GM18909 (cell line): ENCODE data around the gene RPL27.
"Not testable (repeated sequence)": the region's sequence is repeated elsewhere in the genome, so short reads cannot be mapped to it uniquely, and the experiment has no call there.

Experiments
- ATAC-seq: cut with Tn5 transposase; IDR thresholded peaks from one replicate; pipeline ENCODE4 v1.9.1; 2021; ENCODE audit warnings: mild to moderate bottlenecking; ENCODE audit not compliant: unreplicated experiment, poor library complexity

Gene RPL27

DNA sequence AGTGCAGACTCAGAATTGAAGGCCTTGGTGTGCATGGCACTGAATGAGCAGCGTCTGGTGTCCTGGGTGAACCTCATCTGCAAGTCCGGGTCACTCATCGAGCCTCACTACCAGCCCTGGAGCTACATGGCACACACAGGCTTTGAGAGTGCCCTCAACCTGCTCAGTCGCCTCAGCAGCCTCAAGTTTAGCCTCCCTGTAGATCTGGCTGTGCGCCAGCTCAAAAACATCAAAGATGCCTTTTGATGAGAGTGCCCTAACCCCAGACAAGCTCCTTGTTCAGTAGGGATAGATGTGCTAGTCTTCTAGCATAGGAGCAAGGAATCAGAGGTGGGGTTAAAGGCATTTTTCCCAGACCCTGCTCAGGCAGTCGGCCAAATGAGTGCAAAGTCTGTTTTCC is 6.7 kb upstream of the RPL27 start:
- ATAC-seq = no peak

DNA sequence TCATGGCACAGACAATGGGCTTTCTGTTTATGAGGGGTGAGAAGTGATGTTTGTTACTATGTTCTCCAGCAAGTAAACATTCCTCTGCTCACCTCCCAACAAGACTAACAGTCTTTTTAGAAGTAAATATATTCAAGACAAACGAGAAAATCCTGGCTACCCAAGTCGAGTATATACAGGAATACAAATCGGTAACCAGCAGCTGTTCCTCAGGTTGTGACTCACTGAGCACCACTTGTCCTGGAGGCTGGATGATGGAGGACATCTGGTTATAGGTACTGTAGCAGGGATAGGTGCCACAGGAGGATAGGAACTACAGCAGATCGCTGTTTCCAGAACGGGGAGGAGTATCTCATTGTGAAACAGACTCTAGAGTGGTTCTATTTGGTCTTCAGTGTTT is 5.3 kb upstream of the RPL27 start:
- no peak for ATAC-seq

DNA sequence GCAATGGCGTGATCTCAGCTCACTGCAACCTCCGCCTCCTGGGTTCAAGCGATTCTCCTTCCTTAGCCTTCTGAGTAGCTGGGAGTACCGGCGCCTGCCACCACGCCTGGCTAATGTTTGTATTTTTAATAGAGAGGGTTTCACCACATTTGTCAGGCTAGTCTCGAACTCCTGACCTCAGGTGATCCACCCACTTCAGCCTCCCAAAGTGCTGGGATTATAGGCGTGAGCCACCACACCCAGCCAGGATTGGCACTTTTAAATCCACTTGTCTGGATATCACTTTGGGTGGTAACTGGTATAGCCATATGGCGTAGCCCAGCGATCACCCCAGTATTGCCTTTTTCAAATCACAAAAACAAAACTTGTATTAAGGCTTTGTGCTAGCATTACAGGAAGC is 4.3 kb upstream of the RPL27 start:
- ATAC-seq = not testable (repeated sequence)

DNA sequence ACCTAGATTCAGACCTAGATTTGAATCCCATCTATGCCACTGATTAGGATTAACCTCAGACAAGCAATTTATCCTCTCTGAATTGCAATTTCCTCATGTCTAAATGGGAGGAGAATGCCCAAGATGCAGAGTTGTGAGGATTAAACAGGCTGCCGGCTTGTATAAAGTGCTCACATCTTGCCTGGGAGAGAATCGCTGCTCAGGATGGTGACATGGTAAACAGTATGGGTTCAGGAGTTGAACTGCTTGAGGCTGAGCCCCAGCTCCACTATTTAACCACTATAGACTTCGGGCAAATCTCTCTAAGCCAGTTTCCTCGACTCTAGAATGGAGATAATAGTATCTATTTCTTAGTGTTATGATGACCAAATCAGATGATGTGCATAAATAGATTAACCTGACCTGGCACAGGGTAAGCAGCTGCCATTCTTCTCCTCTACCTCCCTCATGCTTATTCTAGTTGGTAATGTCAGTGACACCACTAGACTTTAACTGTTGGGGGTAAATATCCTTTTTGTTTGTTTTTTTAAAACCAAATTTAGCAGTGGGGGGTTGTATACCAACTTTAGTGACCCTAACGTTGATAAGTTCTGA is 732 bp upstream of the RPL27 start:
- ATAC-seq = no peak

DNA sequence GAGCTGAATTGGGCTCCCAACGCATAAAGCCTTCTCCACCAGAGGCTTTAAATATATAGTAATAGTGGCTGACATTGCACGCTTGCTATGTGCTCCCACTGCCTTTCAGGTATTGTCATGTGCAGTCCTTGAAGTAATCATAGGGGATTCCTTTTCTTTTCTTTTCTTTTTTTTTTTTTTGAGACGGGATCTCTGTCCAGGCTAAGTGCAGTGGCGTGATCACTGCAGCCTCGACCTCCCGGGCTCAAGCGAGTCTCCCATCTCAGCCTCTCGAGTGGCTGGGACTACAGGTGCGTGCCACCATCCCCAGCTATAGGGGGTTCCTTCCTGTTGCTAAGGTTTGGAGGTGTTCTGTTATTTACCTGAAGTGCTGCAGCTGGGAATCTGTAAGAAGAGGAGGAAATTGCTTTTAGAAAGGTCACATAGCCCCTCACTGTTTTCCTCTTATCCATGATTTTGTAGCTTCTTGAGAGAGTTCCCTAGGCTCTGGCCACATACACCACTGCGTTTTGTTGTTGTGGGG is 845 bp downstream of the RPL27 start:
- ATAC-seq = no peak

DNA sequence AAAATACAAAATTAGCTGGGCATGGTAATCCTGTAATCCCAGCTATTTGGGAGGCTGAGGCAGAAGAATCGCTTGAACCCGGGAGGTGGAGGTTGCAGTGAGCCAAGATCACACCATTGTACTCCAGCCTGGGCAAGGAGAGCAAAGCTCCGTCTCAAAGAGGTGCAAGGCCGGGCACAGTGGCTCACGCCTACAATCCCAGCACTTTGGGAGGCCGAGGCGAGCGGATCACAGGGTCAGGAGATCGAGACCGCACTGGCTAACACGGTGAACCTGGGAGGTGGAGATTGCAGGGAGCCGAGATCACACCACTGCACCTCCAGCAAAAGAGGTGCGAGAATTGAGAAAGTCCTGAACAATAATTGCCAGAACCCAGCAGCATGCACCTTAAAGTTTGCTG is 2.7 kb downstream of the RPL27 start:
- not testable (repeated sequence) for ATAC-seq

DNA sequence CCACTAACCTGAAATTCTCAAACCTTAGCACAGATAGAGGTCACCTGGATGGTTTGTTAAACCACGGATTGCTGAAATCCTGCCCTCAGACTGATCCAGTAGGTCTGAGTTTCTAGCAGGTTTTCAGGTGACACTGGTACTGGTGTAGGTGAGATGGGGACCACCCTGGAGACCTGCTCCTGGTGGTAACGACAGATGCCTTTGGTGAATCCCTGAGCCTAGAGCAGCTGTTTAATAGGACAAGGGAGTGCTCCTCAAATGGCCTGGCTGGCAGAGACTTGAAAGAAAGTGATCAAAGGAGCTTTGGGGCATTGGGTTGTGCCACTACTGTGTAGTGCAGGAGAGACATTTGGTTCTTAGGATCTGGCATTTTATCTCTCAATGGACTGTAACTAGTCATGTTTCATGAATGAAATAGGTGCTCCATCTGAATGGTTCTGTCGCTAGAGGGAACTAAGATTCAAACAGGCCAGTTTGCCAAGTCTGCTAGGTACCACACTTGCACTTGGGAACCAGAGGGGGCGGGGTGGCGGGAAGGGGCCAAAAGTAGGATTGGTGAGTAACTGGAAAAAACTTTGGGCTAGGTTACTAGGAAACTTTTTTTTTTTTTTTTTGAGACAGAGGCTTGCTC is 5.4 kb downstream of the RPL27 start:
- ATAC-seq = no peak

DNA sequence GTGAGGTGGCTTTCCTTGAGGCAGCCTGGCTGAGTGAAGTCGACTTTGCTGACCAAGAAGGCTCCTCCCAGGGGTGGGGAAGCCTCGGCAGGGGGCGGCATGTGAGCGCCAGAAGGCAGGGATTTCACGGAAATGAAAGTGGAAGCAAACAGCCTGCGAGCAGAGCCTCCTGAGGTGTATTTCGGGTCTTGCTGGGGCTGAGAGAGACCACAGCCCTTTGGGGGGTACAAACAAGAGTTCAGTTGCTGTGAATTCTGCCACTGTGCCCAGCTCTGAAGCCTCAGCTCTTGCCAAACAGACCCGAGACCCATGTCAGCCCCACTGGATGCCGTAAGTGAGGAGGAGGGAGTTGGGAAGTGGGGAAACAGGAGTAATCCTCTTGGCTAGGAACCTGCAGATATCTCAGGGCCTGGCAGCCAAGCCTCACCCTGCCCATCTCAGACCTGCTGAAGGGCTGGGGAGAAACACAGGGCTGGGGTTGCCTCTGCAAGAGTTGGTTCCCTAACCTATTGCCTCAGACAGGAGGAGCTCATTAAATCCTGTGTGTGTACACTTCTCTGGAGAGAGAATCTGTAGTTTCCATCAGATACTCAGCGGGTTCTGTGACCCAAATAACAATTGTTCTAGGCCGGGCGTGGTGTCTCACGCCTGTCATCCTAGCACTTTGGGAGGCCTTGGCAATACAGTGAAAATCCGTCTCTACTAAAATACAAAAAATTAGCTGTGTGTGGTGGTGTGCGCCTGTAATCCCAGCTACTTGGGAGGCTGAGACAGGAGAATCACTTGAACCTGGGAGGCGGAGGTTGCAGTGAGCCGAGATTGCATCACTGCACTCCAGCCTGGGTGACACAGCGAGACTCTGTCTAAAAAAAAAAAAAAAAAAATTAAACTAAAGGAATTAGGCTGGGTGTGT is 8.7 kb downstream of the RPL27 start, which contains the start of gene IFI35:
Gene IFI35, plus strand, starts transcription at position 146 of the 913 bp plus-strand sequence. Its CDS starts 164 bp downstream, at position 310.
- ATAC-seq = peak; percentile 81

DNA sequence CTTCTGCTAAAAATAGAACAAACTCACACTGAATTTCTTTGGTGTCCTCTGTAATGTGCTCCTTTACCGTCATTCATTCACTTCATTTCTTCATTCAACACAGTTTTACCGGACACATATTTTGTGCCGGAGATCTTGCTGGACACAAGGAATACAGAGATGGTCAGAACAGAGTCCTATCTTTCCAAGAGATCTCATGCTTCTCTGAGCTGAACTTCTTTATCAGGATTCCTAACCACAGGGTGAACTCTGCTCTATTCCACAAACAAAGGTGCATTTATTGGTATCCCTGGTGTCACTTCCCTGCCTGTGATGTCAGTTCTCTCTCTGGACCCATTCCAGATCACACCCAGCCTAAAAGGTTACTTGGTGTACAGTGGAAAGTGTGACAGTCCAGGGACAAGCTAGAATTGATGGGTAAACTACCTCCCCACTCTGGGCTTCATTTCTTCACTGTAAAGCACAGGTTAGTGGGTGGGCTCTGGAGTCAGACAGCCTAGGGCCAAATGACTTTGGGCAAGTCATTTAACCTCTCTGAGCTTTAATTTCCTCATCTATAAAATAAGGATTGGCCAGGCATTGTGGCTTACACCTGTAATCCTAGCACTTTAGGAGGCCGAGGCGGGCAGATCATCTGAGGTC is 12.6 kb downstream of the RPL27 start:
- ATAC-seq = no peak

DNA sequence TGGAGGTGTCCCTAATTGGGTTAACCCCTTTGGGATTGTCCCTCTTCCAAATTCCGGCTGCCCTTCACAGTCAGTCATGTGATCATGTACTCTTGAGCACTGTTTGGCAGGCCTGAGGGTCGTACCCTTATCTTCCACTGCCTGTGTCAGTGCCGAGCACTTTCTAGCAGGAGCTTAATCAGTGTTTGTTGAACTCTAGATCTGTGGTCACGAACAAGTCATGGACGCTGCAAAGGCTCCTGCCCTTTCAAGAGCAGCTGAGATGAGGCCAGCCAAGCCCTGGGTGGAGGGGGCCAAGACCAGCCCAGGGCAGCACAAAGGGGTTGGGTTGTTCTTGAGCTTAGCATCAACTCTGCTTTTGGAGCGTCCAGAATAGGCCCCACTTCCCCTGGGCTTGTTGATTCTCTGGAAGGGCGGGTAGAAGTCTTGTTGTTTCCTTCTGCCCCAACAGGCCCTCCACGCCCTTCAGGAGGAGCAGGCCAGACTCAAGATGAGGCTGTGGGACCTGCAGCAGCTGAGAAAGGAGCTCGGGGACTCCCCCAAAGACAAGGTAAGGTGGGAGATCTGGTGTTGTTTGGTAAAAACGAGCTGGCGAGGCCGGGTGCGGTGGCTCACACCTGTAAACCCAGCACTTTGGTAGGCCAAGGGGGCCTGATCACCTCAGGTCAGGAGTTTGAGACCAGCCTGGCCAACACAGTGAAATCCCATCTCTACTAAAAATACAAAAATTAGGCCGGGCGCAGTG is 13.7 kb downstream of the RPL27 start:
- ATAC-seq = no peak

DNA sequence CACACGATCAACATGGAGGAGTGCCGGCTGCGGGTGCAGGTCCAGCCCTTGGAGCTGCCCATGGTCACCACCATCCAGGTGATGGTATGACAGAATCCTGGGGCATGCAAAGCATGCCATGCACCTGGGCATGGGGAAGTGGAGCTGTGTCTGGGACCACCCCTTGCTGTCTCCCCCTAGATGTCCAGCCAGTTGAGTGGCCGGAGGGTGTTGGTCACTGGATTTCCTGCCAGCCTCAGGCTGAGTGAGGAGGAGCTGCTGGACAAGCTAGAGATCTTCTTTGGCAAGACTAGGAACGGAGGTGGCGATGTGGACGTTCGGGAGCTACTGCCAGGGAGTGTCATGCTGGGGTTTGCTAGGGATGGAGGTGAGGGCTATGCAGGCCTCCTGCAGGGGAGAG is 15.1 kb downstream of the RPL27 start:
- ATAC-seq = no peak

DNA sequence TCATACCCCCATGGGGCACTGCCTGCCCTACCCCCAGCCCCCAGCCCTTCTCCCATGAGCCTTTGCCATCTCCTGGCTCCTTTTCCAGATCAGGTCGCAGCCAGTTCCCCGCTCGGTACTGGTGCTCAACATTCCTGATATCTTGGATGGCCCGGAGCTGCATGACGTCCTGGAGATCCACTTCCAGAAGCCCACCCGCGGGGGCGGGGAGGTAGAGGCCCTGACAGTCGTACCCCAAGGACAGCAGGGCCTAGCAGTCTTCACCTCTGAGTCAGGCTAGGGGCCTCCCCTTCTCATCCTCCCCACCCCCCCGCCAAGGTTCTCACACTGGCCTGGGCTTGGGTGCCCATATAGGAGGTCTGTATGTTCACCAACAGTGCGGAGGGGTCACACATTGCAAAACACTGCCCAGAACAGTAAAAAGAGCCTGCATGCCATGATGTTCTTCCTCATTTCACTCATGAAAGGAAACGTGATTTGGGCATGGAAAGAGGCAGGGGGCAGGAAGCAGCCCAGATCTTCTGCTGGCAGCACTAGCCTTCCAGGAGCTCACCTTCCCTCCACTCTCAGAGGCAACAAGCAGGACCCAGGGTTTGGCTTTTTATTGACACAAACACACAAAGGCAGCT is 15.9 kb downstream of the RPL27 start:
- ATAC-seq = no peak

DNA sequence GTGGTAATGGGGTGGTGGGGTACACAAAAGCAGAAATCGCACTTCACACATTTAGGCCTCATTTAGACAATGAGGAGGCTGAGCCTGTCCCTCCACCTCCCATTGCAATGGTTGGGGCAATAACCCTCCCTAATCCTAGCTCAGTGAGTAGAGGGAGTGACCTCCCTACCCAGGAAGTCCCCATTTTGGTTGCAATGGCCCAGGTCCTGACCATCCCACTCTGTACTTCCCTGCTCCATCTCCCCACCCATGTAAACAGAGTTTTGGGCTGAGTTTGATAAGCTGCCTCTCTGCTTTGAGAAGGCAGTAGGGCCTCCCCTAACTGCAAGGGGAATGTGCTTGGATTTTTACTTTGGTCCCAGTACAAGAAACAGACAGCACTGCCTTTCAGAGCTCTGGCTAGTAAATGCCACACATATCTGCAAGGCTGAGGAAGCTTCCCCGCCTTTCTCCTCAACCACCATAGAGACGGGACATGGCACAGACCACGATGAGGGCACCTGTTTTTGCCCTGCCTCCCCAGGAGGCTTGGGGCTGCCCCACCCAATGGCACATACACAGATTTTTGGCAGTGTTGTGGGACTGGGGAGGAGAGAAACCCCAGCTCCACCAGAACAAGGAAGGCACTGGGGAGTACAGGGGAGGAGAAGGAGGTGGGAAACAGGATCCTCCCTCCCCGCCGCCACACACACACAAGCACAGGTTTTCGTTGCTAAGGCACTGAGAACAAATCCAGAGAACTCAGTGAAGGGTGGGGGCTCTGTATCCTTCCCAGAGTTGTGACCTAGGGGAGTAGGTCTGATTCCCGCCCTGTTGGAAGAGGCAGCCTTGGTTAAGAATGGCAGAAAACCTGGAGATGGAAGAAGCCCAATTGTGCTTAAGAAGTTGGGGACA is 16.7 kb downstream of the RPL27 start:
- no peak for ATAC-seq

DNA sequence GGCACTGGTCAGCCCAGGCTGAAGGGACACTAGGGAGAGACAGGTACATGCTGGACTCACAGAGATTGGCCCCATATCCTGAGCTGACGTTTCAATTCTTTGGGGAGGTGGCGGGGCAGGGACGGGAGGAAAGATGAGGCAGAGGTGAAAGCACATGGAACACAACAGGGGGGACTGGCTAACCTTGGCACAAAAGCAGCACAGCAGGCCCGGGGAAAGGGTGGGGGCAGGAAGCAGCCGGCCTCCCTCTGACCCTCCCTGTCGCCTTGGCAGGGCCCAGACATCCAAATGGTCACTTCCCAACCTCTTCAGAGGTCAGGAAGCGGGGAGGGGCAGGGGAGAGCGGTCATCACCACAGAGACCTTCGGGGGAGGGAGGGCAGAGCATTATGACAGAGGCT is 17.4 kb downstream of the RPL27 start:
- no peak for ATAC-seq

DNA sequence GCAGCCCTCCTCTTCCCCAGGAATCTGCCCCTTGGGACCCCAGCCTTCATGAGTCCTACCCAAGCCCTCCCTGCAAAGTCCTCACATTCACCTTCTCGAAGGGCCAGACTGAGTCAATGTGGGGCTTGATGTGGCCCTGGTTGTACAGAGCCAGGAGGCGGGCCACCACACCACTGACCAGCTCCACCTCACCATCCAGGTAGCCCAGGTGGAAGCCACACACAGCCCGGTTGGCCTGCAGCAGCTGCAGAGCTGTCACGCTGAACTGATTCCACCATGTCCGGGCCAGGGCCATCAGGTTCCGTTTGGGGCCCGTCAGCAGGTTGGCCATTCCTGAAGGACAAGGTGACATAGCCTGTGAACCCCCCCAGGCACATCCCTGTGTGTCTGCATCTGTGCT is 18.0 kb downstream of the RPL27 start:
- no peak for ATAC-seq

DNA sequence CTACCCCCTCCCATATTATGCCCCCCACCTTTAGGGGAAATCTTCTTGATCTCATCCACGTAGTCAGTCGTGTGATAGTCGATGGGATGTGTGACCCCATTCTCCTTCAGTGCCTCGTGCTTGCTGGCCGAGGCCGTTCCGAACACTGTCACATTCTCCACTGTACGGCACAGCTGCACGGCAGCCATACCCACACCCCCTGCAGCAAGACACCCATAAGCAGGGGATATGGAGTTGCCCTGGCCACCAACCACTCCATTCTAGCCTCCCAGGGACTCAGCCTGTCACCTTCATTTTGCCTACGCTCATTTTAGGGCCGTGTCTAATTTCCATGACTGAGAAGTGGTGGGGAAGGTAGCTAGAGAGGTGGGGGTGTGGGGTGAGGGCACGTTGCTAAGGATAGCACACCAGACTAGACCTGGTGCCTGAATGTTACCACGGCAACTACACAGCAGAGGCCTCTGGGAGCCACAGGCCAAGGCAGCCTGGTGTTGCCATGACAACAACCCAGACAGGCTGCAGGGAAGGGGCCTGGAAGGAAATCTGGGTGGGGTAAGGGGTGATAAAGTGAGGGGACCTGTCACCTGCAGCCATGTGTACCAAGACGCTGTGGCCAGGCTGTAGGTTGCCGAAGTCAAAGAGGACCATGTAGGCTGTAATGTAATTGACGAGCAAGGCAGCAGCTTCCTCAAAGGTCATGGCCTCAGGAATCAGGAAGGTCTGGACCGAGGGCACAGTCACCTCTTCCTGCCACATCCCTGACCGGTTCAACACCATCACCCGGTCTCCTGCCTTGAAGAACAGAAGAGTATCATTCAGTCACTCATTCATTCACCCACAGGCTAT is 20.0 kb downstream of the RPL27 start:
- no peak for ATAC-seq

DNA sequence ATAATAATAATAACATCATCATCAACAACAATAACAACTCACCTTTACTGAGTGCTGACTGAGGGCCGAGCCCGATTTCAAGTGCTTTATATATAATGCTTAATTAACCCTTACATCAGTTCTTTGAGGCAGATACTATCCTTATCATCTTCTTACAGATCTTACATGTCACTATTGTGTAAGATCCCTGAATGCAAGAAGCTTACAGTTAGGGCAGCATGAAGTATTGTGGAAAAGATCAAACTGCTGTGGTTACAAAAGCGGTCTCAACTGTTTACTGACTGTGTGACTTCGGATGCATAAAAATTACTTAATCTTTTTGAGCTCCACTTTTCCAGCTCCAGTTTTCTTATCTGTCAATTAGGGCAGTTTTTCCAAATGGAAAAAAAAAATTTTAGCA is 20.7 kb downstream of the RPL27 start:
- no peak for ATAC-seq

DNA sequence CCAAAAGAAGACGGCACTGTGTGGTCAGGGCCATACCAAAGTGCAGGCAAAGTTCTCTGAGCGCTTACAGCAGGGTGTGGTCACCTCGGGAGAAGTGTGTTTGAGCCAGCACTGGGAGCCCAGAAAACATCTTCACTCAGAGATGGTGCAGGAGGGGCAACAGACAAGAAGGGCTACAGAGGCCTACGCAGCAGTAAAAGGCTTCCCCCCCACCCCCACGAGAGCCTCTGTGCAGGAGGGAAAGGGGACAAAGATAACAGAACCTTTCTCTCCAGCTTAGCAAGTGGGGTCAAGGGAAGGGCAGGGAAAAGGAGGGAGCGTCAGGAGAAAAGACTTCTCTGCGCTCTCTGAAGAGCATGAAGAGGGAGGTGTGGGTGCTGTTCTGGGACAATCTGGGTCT is 21.2 kb downstream of the RPL27 start:
- ATAC-seq = no peak
